ENCODE measurements around the gene RANBP6. TPM values are rescaled to one million over a fixed set of nuclear protein-coding genes. Genes with fewer than 3 reads are reported as not detected.

The RANBP6 gene
- total and polyA plus RNA-seq, 9 donors, result 13.1 to 22.9 (median 18.7) TPM

DNA sequence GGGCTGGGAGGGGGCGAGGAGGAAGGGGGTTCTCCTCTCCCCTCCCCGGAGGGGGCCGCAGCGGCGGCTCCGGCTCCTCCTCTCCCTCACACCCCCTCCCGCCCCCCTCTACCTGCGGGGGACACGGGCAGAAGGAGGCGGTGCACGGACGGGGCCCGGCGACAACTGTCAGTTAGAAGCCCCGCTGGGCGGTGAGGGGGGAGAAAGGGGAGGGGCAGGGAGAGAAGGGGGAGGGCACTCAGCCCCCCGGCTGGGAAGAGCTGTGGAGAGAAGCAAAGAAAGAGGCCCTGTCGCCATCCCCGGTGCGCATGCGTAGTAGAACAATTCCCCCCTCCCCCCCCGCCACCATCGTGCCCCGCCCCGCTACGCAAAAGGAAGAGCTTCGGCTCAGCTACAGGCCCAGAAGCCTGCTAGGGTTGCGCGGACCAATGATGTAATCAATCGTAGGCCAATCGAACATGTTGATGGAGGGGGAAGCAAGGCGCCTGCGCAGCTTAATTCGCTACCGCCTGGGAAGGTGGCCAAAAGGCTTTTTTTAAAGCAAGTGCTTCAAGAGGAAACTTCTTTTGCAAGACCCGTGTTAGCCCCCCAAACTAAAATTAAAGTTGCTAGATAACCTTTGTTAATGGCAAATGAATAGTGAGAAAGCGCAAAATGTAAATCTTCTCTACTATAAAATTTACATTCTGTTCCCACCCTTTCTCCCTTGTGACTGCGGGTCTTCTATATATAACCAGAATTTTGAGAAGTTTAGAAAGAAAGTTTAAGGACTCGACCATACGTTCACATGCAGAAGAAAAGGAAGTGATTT, 7.0 kb downstream of the RANBP6 start:
- Histone ChIP-seq H3K27ac (ENCODE audit: low read length) (peak overlapping the region; percentile 95), H3K9me3 (replicated peaks; ENCODE audit: control insufficient read depth, low read depth, low read length) (no peaks in the 10 kb centered on the region), H3K4me3 (ENCODE audit: low read length) (peak overlapping the region; percentile 77), H3K27me3 (ENCODE audit: control insufficient read depth, insufficient read depth, low read length) (no peaks in the 10 kb centered on the region), H3K4me1 (ENCODE audit: control insufficient read depth, insufficient read depth, low read length) (peaks cover 2% of the 10 kb centered on the region), H3K36me3 (ENCODE audit: control insufficient read depth, insufficient read depth, low read length) (peaks cover 1% of the 10 kb centered on the region)
- peak; percentile 100 for DNase-seq
- 1% methylated on average over 10 of the region's 40 CpGs for whole genome bisulfite sequencing (ENCODE audit: insufficient coverage)

DNA sequence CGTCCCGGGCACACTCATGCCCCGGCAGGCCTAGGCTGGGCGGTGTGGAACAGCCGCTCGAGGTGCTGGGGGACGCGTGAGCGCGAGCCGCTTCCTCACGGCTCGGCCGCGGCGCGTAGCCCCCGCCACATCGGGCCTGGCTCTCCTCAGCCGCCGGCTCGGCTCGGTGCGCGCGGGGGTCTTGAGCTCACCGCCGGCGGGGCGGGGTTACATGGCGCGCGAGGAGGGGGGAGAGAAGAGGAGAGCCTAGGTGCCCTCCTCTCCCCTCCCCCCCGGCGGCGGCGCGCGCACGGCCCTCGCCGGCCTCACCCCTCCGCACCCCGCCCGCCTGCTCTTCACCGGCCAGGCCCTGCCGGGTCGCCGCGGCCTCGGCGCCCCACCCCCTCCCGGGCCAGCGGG, 7.7 kb downstream of the RANBP6 start:
- Histone ChIP-seq H3K4me1 (ENCODE audit: control insufficient read depth, insufficient read depth, low read length) (peaks cover 2% of the 10 kb centered on the region), H3K27me3 (ENCODE audit: control insufficient read depth, insufficient read depth, low read length) (no peaks in the 10 kb centered on the region)

DNA sequence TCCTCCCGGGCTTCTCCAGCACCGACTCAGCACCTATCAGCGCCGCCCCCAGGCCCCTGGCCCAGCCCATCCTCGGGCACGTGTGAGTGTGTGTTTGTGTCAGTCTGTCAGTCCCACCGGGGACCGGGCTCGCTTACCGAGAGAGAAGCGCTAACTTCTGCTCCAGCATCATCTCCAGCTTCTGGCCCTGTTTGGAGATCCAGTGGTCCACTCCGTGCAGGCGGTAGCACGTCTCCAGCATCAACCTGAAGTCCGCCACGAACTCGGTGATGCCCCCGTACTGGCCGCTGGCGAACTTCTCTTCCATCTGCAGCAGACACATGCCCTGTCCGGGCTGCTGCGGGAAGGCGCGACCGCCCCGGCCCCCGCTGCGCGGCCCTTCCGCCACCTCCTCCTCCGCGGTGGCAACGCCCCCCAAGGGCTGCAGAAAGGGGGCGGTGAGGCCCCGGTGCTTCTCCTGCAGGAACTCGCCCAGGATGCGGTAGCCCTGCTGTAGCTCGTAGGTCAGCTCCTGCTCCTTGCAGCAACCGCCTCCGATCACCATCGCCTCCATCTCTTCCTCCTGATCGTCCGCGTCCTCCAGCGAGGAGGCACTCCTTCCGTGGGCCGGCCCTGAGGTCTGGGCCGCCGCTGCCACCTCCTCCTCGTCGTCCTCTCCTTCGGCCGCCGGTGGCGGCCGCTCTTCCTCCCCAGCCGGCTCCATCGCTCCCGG, 8.2 kb downstream of the RANBP6 start:
- Histone ChIP-seq H3K4me3 (ENCODE audit: low read length) (peak overlapping the region; percentile 77), H3K27me3 (ENCODE audit: control insufficient read depth, insufficient read depth, low read length) (no peaks in the 10 kb centered on the region), H3K4me1 (ENCODE audit: control insufficient read depth, insufficient read depth, low read length) (peaks cover 2% of the 10 kb centered on the region), H3K27ac (ENCODE audit: low read length) (peak overlapping the region; percentile 95), H3K9me3 (replicated peaks; ENCODE audit: control insufficient read depth, low read depth, low read length) (no peaks in the 10 kb centered on the region), H3K36me3 (ENCODE audit: control insufficient read depth, insufficient read depth, low read length) (no peaks in the 10 kb centered on the region)
- under 1% methylated on average over 53 of the region's 59 CpGs for WGBS (ENCODE audit: insufficient coverage)
- peak; percentile 83 for DNase-seq

More for the DNA sequence above, 7.7 kb downstream of the RANBP6 start:
- under 1% methylated on average over 28 of the region's 54 CpGs for WGBS (ENCODE audit: insufficient coverage)
- Histone ChIP-seq H3K9me3 (replicated peaks; ENCODE audit: control insufficient read depth, low read depth, low read length) (no peaks in the 10 kb centered on the region), H3K27ac (ENCODE audit: low read length) (peak overlapping the region; percentile 95), H3K4me3 (ENCODE audit: low read length) (peak overlapping the region; percentile 77), H3K36me3 (ENCODE audit: control insufficient read depth, insufficient read depth, low read length) (no peaks in the 10 kb centered on the region)
- DNase-seq, result peak; percentile 92

DNA sequence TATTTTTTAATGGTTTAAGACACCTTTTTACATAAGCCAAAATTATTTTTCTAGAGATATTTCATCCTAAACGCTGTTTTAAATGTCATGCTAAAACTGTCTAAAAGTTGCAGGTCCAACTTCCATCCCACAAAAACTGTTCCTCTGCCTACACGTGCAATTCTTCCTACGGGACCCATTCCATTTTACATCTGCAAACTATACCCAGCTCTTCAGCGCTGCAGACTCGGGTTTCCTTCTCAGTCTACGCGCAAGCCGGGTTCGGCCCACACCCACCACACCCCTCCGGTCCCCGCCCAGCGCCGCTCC, 8.7 kb downstream of the RANBP6 start:
- Histone ChIP-seq H3K27ac (ENCODE audit: low read length) (peak overlapping the region; percentile 95), H3K9me3 (replicated peaks; ENCODE audit: control insufficient read depth, low read depth, low read length) (no peaks in the 10 kb centered on the region), H3K4me3 (ENCODE audit: low read length) (peak overlapping the region; percentile 77), H3K27me3 (ENCODE audit: control insufficient read depth, insufficient read depth, low read length) (no peaks in the 10 kb centered on the region), H3K4me1 (ENCODE audit: control insufficient read depth, insufficient read depth, low read length) (peaks cover 2% of the 10 kb centered on the region), H3K36me3 (ENCODE audit: control insufficient read depth, insufficient read depth, low read length) (no peaks in the 10 kb centered on the region)
- WGBS (ENCODE audit: insufficient coverage), result 0% methylated on average over 8 of the region's 13 CpGs
- no peak for DNase-seq

DNA sequence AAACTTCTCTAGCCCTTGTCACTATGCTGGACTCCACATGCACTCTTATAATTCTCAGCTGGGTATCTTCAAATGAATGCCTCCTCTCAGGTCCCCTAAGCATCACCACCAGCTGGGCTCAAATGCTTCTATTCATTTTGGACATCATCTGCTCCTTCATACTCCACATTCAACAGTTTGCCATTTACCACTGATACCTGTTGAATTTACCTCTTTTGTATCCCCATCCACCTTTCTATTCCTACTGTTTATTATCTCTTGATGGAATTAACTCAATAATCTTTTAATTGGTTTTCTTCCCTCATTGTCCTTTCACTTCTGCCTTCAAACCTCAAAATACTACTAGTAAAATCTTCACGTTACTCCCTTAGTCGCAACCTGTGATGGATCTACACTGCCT, 14.5 kb downstream of the RANBP6 start:
- Histone ChIP-seq H3K27me3 (ENCODE audit: control insufficient read depth, insufficient read depth, low read length) (no peaks in the 10 kb centered on the region), H3K36me3 (ENCODE audit: control insufficient read depth, insufficient read depth, low read length) (peaks cover 2% of the 10 kb centered on the region), H3K4me3 (ENCODE audit: low read length) (no peak overlapping the region), H3K9me3 (replicated peaks; ENCODE audit: control insufficient read depth, low read depth, low read length) (no peaks in the 10 kb centered on the region), H3K27ac (ENCODE audit: low read length) (no peak overlapping the region), H3K4me1 (ENCODE audit: control insufficient read depth, insufficient read depth, low read length) (no peaks in the 10 kb centered on the region)
- 94% methylated on average over 2 of the region's 2 CpGs for WGBS (ENCODE audit: insufficient coverage)
- DNase-seq, result no peak

DNA sequence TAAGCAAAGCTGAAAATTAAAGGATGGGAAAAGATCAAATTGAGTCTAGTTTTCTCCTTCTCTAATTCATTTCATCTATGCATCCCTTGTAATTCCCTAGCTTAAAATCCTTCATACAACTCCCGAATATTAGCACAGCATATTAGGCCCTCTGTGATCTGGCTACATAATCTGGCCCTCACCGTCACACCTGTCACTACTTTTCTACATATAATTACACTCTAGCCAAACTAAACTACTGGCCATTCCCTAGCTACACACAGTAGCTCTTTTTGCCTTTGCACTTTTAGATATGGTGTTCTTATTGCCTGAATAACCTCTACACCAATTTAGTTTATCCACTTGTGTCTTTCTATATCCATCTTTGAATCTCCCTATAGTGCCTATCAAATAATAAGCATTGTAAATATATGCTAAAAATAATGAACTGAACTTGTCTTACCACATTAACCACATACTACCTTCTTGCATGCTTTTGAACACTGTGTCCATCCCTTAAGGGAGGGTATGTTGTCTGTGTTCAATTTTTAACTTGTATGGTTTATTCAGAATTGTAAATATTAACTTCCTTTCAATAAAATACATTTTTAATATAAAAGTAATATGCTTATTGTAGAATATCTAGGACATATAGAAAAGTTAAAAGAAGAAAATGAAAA, 15.9 kb downstream of the RANBP6 start:
- H3K9me3 ChIP-seq (replicated peaks; ENCODE audit: control insufficient read depth, low read depth, low read length), result no peaks in the 10 kb centered on the region
- WGBS (ENCODE audit: insufficient coverage), result 72% methylated on average over 2 of the region's 2 CpGs
- H3K36me3 ChIP-seq (ENCODE audit: control insufficient read depth, insufficient read depth, low read length), result peaks cover 2% of the 10 kb centered on the region
- no peaks in the 10 kb centered on the region for H3K27me3 ChIP-seq (ENCODE audit: control insufficient read depth, insufficient read depth, low read length)
- no peak for DNase-seq
- no peak overlapping the region for H3K4me3 ChIP-seq (ENCODE audit: low read length)
- H3K4me1 ChIP-seq (ENCODE audit: control insufficient read depth, insufficient read depth, low read length), result no peaks in the 10 kb centered on the region
- no peak overlapping the region for H3K27ac ChIP-seq (ENCODE audit: low read length)

DNA sequence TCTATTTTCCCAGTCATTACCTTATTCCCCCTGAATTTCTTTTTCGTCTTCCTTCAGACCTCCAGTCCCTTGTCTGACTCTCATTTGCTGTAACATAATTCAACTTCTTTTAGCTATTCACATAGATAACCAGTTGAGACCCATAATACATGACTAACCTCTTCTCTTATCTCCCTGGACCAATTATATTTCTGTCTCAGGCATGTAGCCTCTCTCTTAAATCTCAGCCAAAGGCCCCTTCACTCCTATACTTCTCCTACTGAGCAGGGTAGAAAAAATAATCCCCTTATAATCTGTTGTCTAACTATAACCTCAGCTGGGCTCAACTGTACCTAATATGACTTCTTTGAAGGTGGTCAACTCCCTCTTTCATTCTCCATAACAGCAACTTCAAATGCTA, 20.9 kb downstream of the RANBP6 start:
- H3K9me3 ChIP-seq (replicated peaks; ENCODE audit: control insufficient read depth, low read depth, low read length), result no peaks in the 10 kb centered on the region
- H3K4me1 ChIP-seq (ENCODE audit: control insufficient read depth, insufficient read depth, low read length), result no peaks in the 10 kb centered on the region
- DNase-seq, result no peak
- WGBS (ENCODE audit: insufficient coverage), result 80% methylated on average over 1 of the region's 1 CpG
- no peaks in the 10 kb centered on the region for H3K27me3 ChIP-seq (ENCODE audit: control insufficient read depth, insufficient read depth, low read length)
- H3K36me3 ChIP-seq (ENCODE audit: control insufficient read depth, insufficient read depth, low read length), result no peaks in the 10 kb centered on the region
- no peak overlapping the region for H3K27ac ChIP-seq (ENCODE audit: low read length)
- no peak overlapping the region for H3K4me3 ChIP-seq (ENCODE audit: low read length)

DNA sequence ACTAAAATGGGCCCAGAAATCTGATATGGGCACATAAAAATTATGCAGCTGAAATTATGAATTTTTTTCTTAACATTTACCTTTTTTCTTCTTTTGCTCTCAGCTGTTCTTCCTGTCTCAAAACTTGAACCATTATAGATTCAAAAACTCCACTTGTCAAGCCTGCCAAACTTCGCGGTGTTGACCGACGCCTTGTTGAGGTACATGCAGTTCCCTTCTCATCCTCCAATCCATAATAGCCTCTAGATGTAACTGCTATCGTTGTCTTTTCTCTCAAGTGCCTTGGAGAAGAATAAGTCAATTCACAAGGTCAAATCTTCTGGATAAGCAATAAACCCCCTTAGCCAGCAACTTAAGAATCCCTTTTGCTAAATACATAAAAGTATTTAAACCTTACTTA, 27.2 kb downstream of the RANBP6 start:
- WGBS (ENCODE audit: insufficient coverage), result 96% methylated on average over 5 of the region's 5 CpGs
- Histone ChIP-seq H3K4me3 (ENCODE audit: low read length) (no peak overlapping the region), H3K4me1 (ENCODE audit: control insufficient read depth, insufficient read depth, low read length) (no peaks in the 10 kb centered on the region), H3K27me3 (ENCODE audit: control insufficient read depth, insufficient read depth, low read length) (no peaks in the 10 kb centered on the region), H3K27ac (ENCODE audit: low read length) (no peak overlapping the region), H3K36me3 (ENCODE audit: control insufficient read depth, insufficient read depth, low read length) (peaks cover 5% of the 10 kb centered on the region), H3K9me3 (replicated peaks; ENCODE audit: control insufficient read depth, low read depth, low read length) (no peaks in the 10 kb centered on the region)
- no peak for DNase-seq

DNA sequence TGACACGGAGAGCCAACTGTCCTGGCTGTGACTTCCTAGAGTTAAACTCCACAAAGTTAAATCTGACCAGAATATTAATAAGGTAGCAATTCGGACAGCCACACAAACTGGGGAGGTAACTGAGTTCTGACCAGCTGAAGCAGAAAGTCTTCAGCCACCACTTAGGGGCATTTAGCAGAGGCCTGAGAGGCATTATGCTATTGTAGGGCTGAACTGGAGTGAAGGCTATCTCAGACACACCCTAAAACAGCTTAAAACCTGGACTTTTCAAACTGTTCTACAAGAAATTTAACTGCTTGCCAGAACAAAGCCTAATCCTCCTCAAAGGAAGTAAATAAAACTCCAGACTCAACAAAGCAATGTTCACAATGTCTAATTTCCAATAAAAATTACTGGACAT, 32.4 kb downstream of the RANBP6 start:
- H3K4me1 ChIP-seq (ENCODE audit: control insufficient read depth, insufficient read depth, low read length), result no peaks in the 10 kb centered on the region
- H3K27me3 ChIP-seq (ENCODE audit: control insufficient read depth, insufficient read depth, low read length), result no peaks in the 10 kb centered on the region
- no peaks in the 10 kb centered on the region for H3K9me3 ChIP-seq (replicated peaks; ENCODE audit: control insufficient read depth, low read depth, low read length)
- DNase-seq, result no peak
- no peak overlapping the region for H3K27ac ChIP-seq (ENCODE audit: low read length)
- WGBS (ENCODE audit: insufficient coverage), result 80% methylated on average over 1 of the region's 2 CpGs
- H3K36me3 ChIP-seq (ENCODE audit: control insufficient read depth, insufficient read depth, low read length), result peaks cover 8% of the 10 kb centered on the region
- no peak overlapping the region for H3K4me3 ChIP-seq (ENCODE audit: low read length)

DNA sequence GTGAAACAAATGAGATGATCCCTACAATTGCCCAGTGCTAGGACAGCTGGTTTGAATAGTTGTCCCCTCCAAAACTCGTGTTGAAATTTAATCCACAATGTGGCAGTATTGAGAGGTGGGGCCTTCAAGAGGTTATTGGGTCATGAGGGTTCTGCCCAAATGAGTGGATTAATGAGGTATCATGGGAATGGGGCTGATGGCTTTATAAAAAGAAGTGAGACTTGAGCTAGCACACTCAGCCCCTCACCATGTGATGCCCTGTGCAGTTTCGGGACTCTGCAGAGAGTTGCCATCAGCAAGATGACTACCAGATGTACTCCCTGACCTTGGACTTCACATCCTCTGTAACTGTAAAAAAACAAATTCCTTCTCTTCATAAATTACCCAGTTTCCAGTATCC, 33.1 kb downstream of the RANBP6 start:
- Histone ChIP-seq H3K36me3 (ENCODE audit: control insufficient read depth, insufficient read depth, low read length) (peaks cover 8% of the 10 kb centered on the region), H3K4me1 (ENCODE audit: control insufficient read depth, insufficient read depth, low read length) (no peaks in the 10 kb centered on the region), H3K27ac (ENCODE audit: low read length) (no peak overlapping the region), H3K4me3 (ENCODE audit: low read length) (no peak overlapping the region), H3K9me3 (replicated peaks; ENCODE audit: control insufficient read depth, low read depth, low read length) (no peaks in the 10 kb centered on the region), H3K27me3 (ENCODE audit: control insufficient read depth, insufficient read depth, low read length) (no peaks in the 10 kb centered on the region)
- WGBS (ENCODE audit: insufficient coverage), result 40% methylated on average over 2 of the region's 2 CpGs
- no peak for DNase-seq
